Hepatocyte (in vitro differentiated cells): Measurements from ENCODE around the gene INPP5B. TPM values are rescaled to one million over a fixed set of nuclear protein-coding genes. Genes with fewer than 3 reads are reported as not detected.

ENCODE experiments used
- DNase-seq: peaks from one replicate; pipeline ENCODE4 v3.0.0-alpha.2; 2016; ENCODE audit warnings: low spot score
- H2AFZ ChIP-seq: fragments of 200-600 bp; sonication (generic); 2 replicates; pipeline ENCODE4 v1.6.0; 2016; ENCODE audit warnings: antibody characterized with exemption, mild to moderate bottlenecking
- H3K27ac ChIP-seq: fragments of 200-600 bp; sonication (generic); 2 replicates; pipeline ENCODE4 v1.5.1; 2016; ENCODE audit warnings: mild to moderate bottlenecking
- H3K27me3 ChIP-seq: fragments of 200-600 bp; sonication (generic); 2 replicates; pipeline ENCODE4 v1.6.1; 2016
- H3K36me3 ChIP-seq: fragments of 200-600 bp; sonication (generic); replicated peaks from 2 replicates; pipeline ENCODE4 v1.5.1; 2016; ENCODE audit warnings: low read depth; ENCODE audit not compliant: insufficient read depth
- H3K4me1 ChIP-seq: fragments of 200-600 bp; sonication (generic); 2 replicates; pipeline ENCODE4 v1.5.1; 2016; ENCODE audit warnings: mild to moderate bottlenecking, moderate library complexity; ENCODE audit not compliant: insufficient read depth
- H3K4me2 ChIP-seq: fragments of 200-600 bp; sonication (generic); 2 replicates; pipeline ENCODE4 v1.6.0; 2016
- H3K4me3 ChIP-seq: fragments of 200-600 bp; sonication (generic); 2 replicates; pipeline ENCODE4 v1.5.1; 2016; ENCODE audit warnings: mild to moderate bottlenecking
- H3K79me2 ChIP-seq: fragments of 200-600 bp; sonication (generic); 2 replicates; pipeline ENCODE4 v1.6.0; 2017; ENCODE audit warnings: mild to moderate bottlenecking
- H3K9me2 ChIP-seq: fragments of 200-600 bp; sonication (generic); replicated peaks from 2 replicates; pipeline ENCODE4 v1.6.0; 2017; ENCODE audit warnings: mild to moderate bottlenecking; ENCODE audit not compliant: insufficient read depth
- H3K9me3 ChIP-seq: fragments of 200-600 bp; sonication (generic); 2 replicates; pipeline ENCODE4 v1.5.1; 2016; ENCODE audit warnings: low read depth, mild to moderate bottlenecking
- H4K20me1 ChIP-seq: fragments of 200-600 bp; sonication (generic); 2 replicates; pipeline ENCODE4 v1.6.0; 2016; ENCODE audit warnings: mild to moderate bottlenecking; ENCODE audit not compliant: insufficient read depth, poor library complexity, severe bottlenecking
- EZH2 ChIP-seq: fragments of 200-600 bp; sonication (generic); IDR thresholded peaks from 2 replicates; pipeline ENCODE4 v1.6.1; 2016; ENCODE audit warnings: antibody characterized with exemption, mild to moderate bottlenecking, borderline replicate concordance
- EZH2phosphoT487 ChIP-seq: fragments of 200-600 bp; sonication (generic); IDR thresholded peaks from one replicate; pipeline ENCODE4 v1.6.1; 2018; ENCODE audit warnings: antibody characterized with exemption, mild to moderate bottlenecking, low read depth, moderate library complexity; ENCODE audit not compliant: unreplicated experiment, severe bottlenecking
- WGBS: methylation state at CpG from one replicate; pipeline ENCODE4 v1.1.6; 2016; ENCODE audit warnings: low lambda C conversion rate; ENCODE audit errors: missing lambda C conversion rate; 5-methylcytosine and 5-hydroxymethylcytosine counted together
- polyA plus RNA-seq: library from polyadenylated mRNA; unstranded; fragments of >200 nt; fragmentation: Nextera tagmentation; extraction: Ambion mirVana; gene quantifications from 2 replicates; pipeline ENCODE4 v1.2.1, GENCODE V29; 2016
- total RNA-seq: library from RNA; depleted of rRNA; stranded (reverse); fragments of >200 nt; gene quantifications from 2 replicates; pipeline ENCODE4 v1.2.3, GENCODE V29; 2014
- TF ChIP-seq, protein P1 (sequence below): fragments of 200-600 bp; sonication (generic); IDR thresholded peaks from 2 replicates; pipeline ENCODE4 v1.5.1; 2016; ENCODE audit warnings: antibody characterized with exemption, mild to moderate bottlenecking; ENCODE audit not compliant: poor library complexity

INPP5B gene
- total and polyA plus RNA-seq, 2 experiments from 2014 or later = 9.3 to 18.3 TPM

DNA sequence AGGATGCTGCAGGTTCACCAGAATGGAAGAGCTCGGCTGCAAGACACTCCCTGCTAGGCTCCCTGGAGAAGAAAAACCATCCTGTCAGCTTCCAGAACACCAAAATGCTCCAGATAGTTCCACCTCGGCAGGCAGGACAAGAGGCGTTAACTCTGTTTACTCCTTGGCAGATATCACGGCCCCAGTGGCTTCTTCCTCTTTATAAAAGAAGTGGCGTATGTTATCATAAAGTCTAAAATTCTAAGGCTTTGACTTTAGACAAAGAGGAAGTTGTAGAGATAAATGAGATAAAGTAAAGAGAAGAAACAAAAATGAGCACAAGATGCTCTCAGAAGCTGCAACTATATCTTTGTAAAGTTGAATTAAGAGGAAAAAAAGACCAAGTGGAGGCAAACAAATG is 63.2 kb downstream of the INPP5B start:
- H3K4me2 ChIP-seq = no peak overlapping the region
- H3K9me3 ChIP-seq = no peaks in the 10 kb centered on the region
- WGBS = 67% methylated on average over 5 of the region's 5 CpGs
- no peaks in the 10 kb centered on the region for H4K20me1 ChIP-seq
- no peak for DNase-seq
- peaks cover 4% of the 10 kb centered on the region for H3K36me3 ChIP-seq
- H3K27me3 ChIP-seq = no peaks in the 10 kb centered on the region
- H3K79me2 ChIP-seq = no peaks in the 10 kb centered on the region
- H3K4me3 ChIP-seq = no peak overlapping the region
- H3K9me2 ChIP-seq = no peaks in the 10 kb centered on the region
- no peak overlapping the region for H2AFZ ChIP-seq
- no peak overlapping the region for H3K27ac ChIP-seq
- TF ChIP-seq EZH2phosphoT487 = no peak
- TF ChIP-seq, protein P1, sequence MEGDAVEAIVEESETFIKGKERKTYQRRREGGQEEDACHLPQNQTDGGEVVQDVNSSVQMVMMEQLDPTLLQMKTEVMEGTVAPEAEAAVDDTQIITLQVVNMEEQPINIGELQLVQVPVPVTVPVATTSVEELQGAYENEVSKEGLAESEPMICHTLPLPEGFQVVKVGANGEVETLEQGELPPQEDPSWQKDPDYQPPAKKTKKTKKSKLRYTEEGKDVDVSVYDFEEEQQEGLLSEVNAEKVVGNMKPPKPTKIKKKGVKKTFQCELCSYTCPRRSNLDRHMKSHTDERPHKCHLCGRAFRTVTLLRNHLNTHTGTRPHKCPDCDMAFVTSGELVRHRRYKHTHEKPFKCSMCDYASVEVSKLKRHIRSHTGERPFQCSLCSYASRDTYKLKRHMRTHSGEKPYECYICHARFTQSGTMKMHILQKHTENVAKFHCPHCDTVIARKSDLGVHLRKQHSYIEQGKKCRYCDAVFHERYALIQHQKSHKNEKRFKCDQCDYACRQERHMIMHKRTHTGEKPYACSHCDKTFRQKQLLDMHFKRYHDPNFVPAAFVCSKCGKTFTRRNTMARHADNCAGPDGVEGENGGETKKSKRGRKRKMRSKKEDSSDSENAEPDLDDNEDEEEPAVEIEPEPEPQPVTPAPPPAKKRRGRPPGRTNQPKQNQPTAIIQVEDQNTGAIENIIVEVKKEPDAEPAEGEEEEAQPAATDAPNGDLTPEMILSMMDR = no peak
- TF ChIP-seq EZH2 = no peak
- peaks cover under 1% of the 10 kb centered on the region for H3K4me1 ChIP-seq

DNA sequence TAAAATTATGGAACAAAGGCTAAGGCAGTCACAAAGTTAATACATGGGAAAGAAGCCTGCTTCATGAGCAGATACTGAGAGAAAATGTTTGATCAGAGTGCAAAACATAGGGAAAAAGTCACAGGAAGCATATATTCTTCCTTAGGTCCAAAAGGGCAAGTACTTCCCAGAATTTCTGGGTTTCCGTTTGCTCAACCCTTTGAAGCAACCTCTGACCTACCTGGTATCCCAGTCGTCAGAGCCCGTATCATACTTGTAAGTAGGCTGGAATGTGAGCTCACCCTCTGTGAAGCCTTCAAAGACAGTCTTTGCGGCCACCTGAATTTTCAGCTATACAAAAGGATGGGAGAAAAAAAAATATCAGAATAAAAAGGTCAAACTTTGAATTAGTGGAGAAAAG is 67.0 kb downstream of the INPP5B start:
- H3K36me3 ChIP-seq = no peaks in the 10 kb centered on the region

DNA sequence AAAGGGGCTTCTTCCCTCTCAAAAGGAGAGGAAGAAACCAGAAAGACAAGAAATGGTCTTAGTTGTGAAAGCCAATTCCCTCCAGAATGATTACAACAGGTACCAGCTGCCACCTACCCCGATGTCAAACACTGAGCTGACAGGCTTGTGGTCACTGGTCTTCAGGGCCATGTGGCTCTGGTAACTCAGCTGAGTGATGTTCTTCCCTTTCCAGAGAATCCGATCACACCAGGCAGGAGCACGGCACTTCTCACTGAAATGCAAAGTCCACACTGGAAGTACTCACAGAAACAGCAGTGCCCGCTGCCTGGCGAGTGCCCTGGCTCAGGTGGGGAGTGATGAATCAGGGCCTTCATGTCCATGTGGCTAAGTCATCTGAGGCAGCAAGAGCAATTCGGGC is 68.8 kb downstream of the INPP5B start:
- Histone ChIP-seq H3K4me1 (peaks cover 5% of the 10 kb centered on the region), H3K4me2 (no peak overlapping the region), H3K36me3 (no peaks in the 10 kb centered on the region), H2AFZ (no peak overlapping the region), H3K27me3 (no peaks in the 10 kb centered on the region), H3K79me2 (no peaks in the 10 kb centered on the region), H3K4me3 (no peak overlapping the region), H3K9me2 (no peaks in the 10 kb centered on the region), H3K9me3 (no peaks in the 10 kb centered on the region), H3K27ac (peak overlapping the region; percentile 57), H4K20me1 (no peaks in the 10 kb centered on the region)
- 81% methylated on average over 6 of the region's 6 CpGs for WGBS
- DNase-seq = peak; percentile 61
- TF ChIP-seq EZH2phosphoT487 = no peak
- no peak for TF ChIP-seq EZH2
- TF ChIP-seq, protein P1 = no peak

More for the DNA sequence above, 67.0 kb downstream of the INPP5B start:
- 72% methylated on average over 4 of the region's 4 CpGs for WGBS
- DNase-seq = peak; percentile 51
- Histone ChIP-seq H4K20me1 (no peaks in the 10 kb centered on the region), H3K9me2 (no peaks in the 10 kb centered on the region), H3K27me3 (no peaks in the 10 kb centered on the region), H3K4me1 (peaks cover 5% of the 10 kb centered on the region), H3K27ac (peak overlapping the region; percentile 76), H3K9me3 (no peaks in the 10 kb centered on the region), H3K4me2 (no peak overlapping the region), H2AFZ (no peak overlapping the region), H3K4me3 (no peak overlapping the region), H3K79me2 (no peaks in the 10 kb centered on the region)
- TF ChIP-seq, protein P1 = no peak
- TF ChIP-seq EZH2 (no peak), EZH2phosphoT487 (no peak)

DNA sequence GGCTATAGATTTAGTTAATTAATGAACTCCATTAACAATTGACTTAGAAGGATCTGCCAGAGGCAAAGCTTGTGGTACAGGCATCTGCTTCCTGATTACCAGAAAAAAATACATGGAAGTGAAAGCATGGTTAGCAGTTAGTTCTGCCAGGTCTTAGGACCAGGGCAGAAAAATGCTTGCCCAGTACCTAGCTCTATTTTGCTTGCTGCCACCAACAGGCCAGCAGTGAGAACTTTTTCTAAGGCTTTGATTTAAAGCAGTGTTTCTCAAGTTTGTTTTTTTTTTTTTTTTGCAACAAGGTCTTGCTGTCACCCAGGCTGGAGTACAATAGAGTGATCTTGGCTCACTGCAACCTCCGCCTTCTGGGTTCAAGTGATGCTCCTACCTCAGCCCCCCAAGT is 71.0 kb downstream of the INPP5B start:
- no peaks in the 10 kb centered on the region for H4K20me1 ChIP-seq
- H3K4me1 ChIP-seq = peaks cover 5% of the 10 kb centered on the region
- WGBS = 100% methylated on average over 1 of the region's 1 CpG
- no peak overlapping the region for H3K4me2 ChIP-seq
- H3K79me2 ChIP-seq = no peaks in the 10 kb centered on the region
- no peak overlapping the region for H3K4me3 ChIP-seq
- H3K9me3 ChIP-seq = no peaks in the 10 kb centered on the region
- TF ChIP-seq, protein P1 = peak; percentile 12
- no peak for TF ChIP-seq EZH2
- no peak for TF ChIP-seq EZH2phosphoT487
- H3K27me3 ChIP-seq = no peaks in the 10 kb centered on the region
- H3K9me2 ChIP-seq = no peaks in the 10 kb centered on the region
- no peaks in the 10 kb centered on the region for H3K36me3 ChIP-seq
- H2AFZ ChIP-seq = no peak overlapping the region
- H3K27ac ChIP-seq = no peak overlapping the region
- no peak for DNase-seq
